CD4-positive, alpha-beta T cell (primary cell): ENCODE results near the gene MPPED1. TPM values are rescaled to one million over a fixed set of nuclear protein-coding genes. Genes with fewer than 3 reads are reported as not detected.

ENCODE experiments used
- ATAC-seq: fragments of 200-7000 bp; cut with Tn5 transposase; one replicate; pipeline ENCODE4 v1.10.0; 2022; ENCODE audit warnings: mild to moderate bottlenecking; ENCODE audit not compliant: poor library complexity
- CTCF ChIA-PET: fragments of 350-600 bp; sonication (Branson Sonifier 250); formaldehyde crosslinking; loops from one replicate; lab custom pipeline; 2021; ENCODE audit warnings: antibody characterized with exemption, inconsistent platforms; lab: Charles Lee
- POLR2A ChIA-PET: fragments of 350-600 bp; sonication (Branson Sonifier 250); formaldehyde crosslinking; loops from one replicate; lab custom pipeline; 2021; ENCODE audit warnings: antibody characterized with exemption, inconsistent platforms; lab: Charles Lee
- DNase-seq, 14 experiments: peaks; one replicate each; pipeline ENCODE4 v3.0.0-alpha.2; 2013 to 2020; ENCODE audit warnings: mixed read lengths in 2 of 14
- H3K27ac ChIP-seq, 2 donors: one replicate each; pipeline versions ENCODE4 v1.5.1 to v1.7.0; 2013; ENCODE audit warnings: low read length in 2 of 2, low read depth in 1 of 2, mild to moderate bottlenecking in 1 of 2
- H3K27me3 ChIP-seq, 2 experiments: 1 replicate in 1 of 2; 2 replicates in 1 of 2; pipeline versions ENCODE4 v1.6.1 to v1.7.0; 2013; ENCODE audit warnings: low read length in 2 of 2, control low read depth in 1 of 2, mild to moderate bottlenecking in 1 of 2, moderate library complexity in 1 of 2; ENCODE audit not compliant: insufficient read depth in 2 of 2, control insufficient read depth in 1 of 2
- H3K36me3 ChIP-seq: one replicate; pipeline ENCODE4 v1.6.1; 2013; ENCODE audit warnings: low read length, control low read depth; ENCODE audit not compliant: insufficient read depth
- H3K4me1 ChIP-seq: one replicate; pipeline ENCODE4 v1.6.1; 2013; ENCODE audit warnings: low read length, control low read depth; ENCODE audit not compliant: insufficient read depth
- H3K4me3 ChIP-seq: one replicate; pipeline ENCODE4 v1.5.1; 2013; ENCODE audit warnings: mild to moderate bottlenecking, low read length, moderate library complexity
- H3K9me3 ChIP-seq, 2 experiments: 1 replicate in 1 of 2; 2 replicates in 1 of 2; pipeline versions ENCODE4 v1.6.1 to v1.7.0; 2013; ENCODE audit warnings: low read length in 2 of 2, mild to moderate bottlenecking in 2 of 2, control low read depth in 1 of 2, moderate library complexity in 1 of 2; ENCODE audit not compliant: control insufficient read depth in 1 of 2, insufficient read depth in 1 of 2
- H3K27ac Mint-ChIP-seq: one replicate; pipeline ENCODE4 v1.8.0; 2020; ENCODE audit warnings: mixed read lengths
- H3K27me3 Mint-ChIP-seq: one replicate; pipeline ENCODE4 v1.8.0; 2021; ENCODE audit warnings: mixed read lengths
- H3K36me3 Mint-ChIP-seq: one replicate; pipeline ENCODE4 v1.8.0; 2021; ENCODE audit warnings: low read depth, mixed read lengths
- H3K4me1 Mint-ChIP-seq: one replicate; pipeline ENCODE4 v1.8.0; 2021; ENCODE audit warnings: low read depth, mixed read lengths
- H3K4me3 Mint-ChIP-seq: one replicate; pipeline ENCODE4 v1.8.0; 2020; ENCODE audit warnings: mild to moderate bottlenecking, mixed read lengths
- H3K9me3 Mint-ChIP-seq: one replicate; pipeline ENCODE4 v1.8.0; 2020; ENCODE audit warnings: mixed read lengths
- CTCF ChIP-seq: fragments of 200-600 bp; IDR thresholded peaks from one replicate; pipeline ENCODE4 v1.8.0; 2022; ENCODE audit warnings: antibody characterized with exemption, mild to moderate bottlenecking
- intact Hi-C, 2 experiments: fragments of 100-400 bp; cut with DNase I in 1 of 2; cut with micrococcal nuclease in 1 of 2; formaldehyde crosslinking; loops; one replicate each; pipeline versions ENCODE4 v1.15.1 to v1.9.0; 2023 to 2025; cut with DNase I, micrococcal nuclease
- total RNA-seq, 174 experiments: library from RNA in 2 of 174; stranded (reverse) in 2 of 174; gene quantifications; one replicate each; pipeline ENCODE4 v1.2.3 and lab custom pipeline; 2021 to 2026

Gene MPPED1
- total RNA-seq, 2 experiments from 2014 or later = not detected

- ATAC-seq (no peak), DNase-seq (no peak)
- H3K4me3 Mint-ChIP-seq = no peak overlapping the region
- POLR2A ChIA-PET = no interaction called here
- H3K27ac ChIP-seq = no peak overlapping the region
- peaks cover 0 to 29% of the 10 kb centered on the region in 2 experiments for H3K9me3 ChIP-seq
- CTCF ChIA-PET = no interaction called here
- H3K9me3 Mint-ChIP-seq = no peaks in the 10 kb centered on the region
- peaks cover 16 to 18% of the 10 kb centered on the region in 2 experiments for H3K27me3 ChIP-seq
- H3K4me1 Mint-ChIP-seq = no peaks in the 10 kb centered on the region
- no peaks in the 10 kb centered on the region for H3K4me1 ChIP-seq
- peaks cover 44% of the 10 kb centered on the region for H3K27me3 Mint-ChIP-seq
- H3K36me3 Mint-ChIP-seq = no peaks in the 10 kb centered on the region
- no peak overlapping the region for H3K27ac Mint-ChIP-seq
- intact Hi-C loops = no loop called here
- TF ChIP-seq CTCF = no peak
- no peaks in the 10 kb centered on the region for H3K36me3 ChIP-seq
- no peak overlapping the region for H3K4me3 ChIP-seq
Measured at GRCh38 chr22:43471606-43472135, 59.9 kb downstream of the MPPED1 start.

GRCh38 chr22:43473031-43473430 is 61.2 kb downstream of the MPPED1 start:
- Mint-ChIP-seq H3K27me3 (peaks cover 32% of the 10 kb centered on the region), H3K4me1 (no peaks in the 10 kb centered on the region), H3K9me3 (no peaks in the 10 kb centered on the region), H3K27ac (no peak overlapping the region), H3K36me3 (no peaks in the 10 kb centered on the region), H3K4me3 (no peak overlapping the region)
- Histone ChIP-seq H3K4me3 (no peak overlapping the region), H3K27me3 (peaks cover 10 to 15% of the 10 kb centered on the region in 2 experiments), H3K4me1 (no peaks in the 10 kb centered on the region), H3K9me3 (peaks cover 0 to 29% of the 10 kb centered on the region in 2 experiments), H3K36me3 (no peaks in the 10 kb centered on the region), H3K27ac (no peak overlapping the region)
- POLR2A ChIA-PET = no interaction called here
- intact Hi-C loops = no loop called here
- TF ChIP-seq CTCF = no peak
- DNase-seq = no peak
- no peak for ATAC-seq
- CTCF ChIA-PET = no interaction called here

GRCh38 chr22:43473441-43473840 is 61.6 kb downstream of the MPPED1 start:
- Mint-ChIP-seq H3K27ac (no peak overlapping the region), H3K27me3 (peaks cover 27% of the 10 kb centered on the region), H3K36me3 (no peaks in the 10 kb centered on the region), H3K4me1 (no peaks in the 10 kb centered on the region), H3K9me3 (no peaks in the 10 kb centered on the region), H3K4me3 (no peak overlapping the region)
- intact Hi-C loops = no loop called here
- ATAC-seq (no peak), DNase-seq (no peak)
- POLR2A ChIA-PET = no interaction called here
- H3K27ac ChIP-seq = no peak overlapping the region
- no peak overlapping the region for H3K4me3 ChIP-seq
- peaks cover 8 to 11% of the 10 kb centered on the region in 2 experiments for H3K27me3 ChIP-seq
- H3K4me1 ChIP-seq = no peaks in the 10 kb centered on the region
- CTCF ChIA-PET = no interaction called here
- H3K9me3 ChIP-seq = peaks cover 0 to 29% of the 10 kb centered on the region in 2 experiments
- TF ChIP-seq CTCF = no peak
- no peaks in the 10 kb centered on the region for H3K36me3 ChIP-seq
